IPS-11a (cell line): Measurements from ENCODE around the gene GNAO1.
"Not testable (repeated sequence)": the region's sequence is repeated elsewhere in the genome, so short reads cannot be mapped to it uniquely, and the experiment has no call there.

Experiments
- H3K4me3 ChIP-seq: one replicate; pipeline ENCODE4 v1.5.1; 2013; ENCODE audit warnings: low read depth, low read length, control low read depth

Gene GNAO1

GRCh38 chr16:56379044-56379443, 187.8 kb downstream of the GNAO1 start:
- not testable (repeated sequence) for H3K4me3 ChIP-seq

GRCh38 chr16:56380778-56381485, 189.6 kb downstream of the GNAO1 start:
- not testable (repeated sequence) for H3K4me3 ChIP-seq

GRCh38 chr16:56382459-56382858, 191.2 kb downstream of the GNAO1 start:
- H3K4me3 ChIP-seq, result no peak overlapping the region

- no peak overlapping the region for H3K4me3 ChIP-seq
These were observed 191.6 kb downstream of the GNAO1 start for GRCh38 chr16:56382901-56383355.

- no peak overlapping the region for H3K4me3 ChIP-seq
These were observed 192.9 kb downstream of the GNAO1 start for GRCh38 chr16:56384074-56384721.

GRCh38 chr16:56387396-56387795, 196.1 kb downstream of the GNAO1 start:
- H3K4me3 ChIP-seq, result no peak overlapping the region

- H3K4me3 ChIP-seq, result no peak overlapping the region
These were observed 196.9 kb downstream of the GNAO1 start for GRCh38 chr16:56388209-56388608.

GRCh38 chr16:56389554-56389953, 198.3 kb downstream of the GNAO1 start:
- no peak overlapping the region for H3K4me3 ChIP-seq

GRCh38 chr16:56396724-56397123, 205.4 kb downstream of the GNAO1 start:
- H3K4me3 ChIP-seq, result not testable (repeated sequence)

GRCh38 chr16:56399047-56399446, 207.8 kb downstream of the GNAO1 start:
- no peak overlapping the region for H3K4me3 ChIP-seq

- H3K4me3 ChIP-seq, result no peak overlapping the region
These were observed 208.2 kb downstream of the GNAO1 start for GRCh38 chr16:56399486-56399885.

GRCh38 chr16:56400458-56400857, 209.2 kb downstream of the GNAO1 start:
- no peak overlapping the region for H3K4me3 ChIP-seq

- no peak overlapping the region for H3K4me3 ChIP-seq
These were observed 210.2 kb downstream of the GNAO1 start for GRCh38 chr16:56401482-56401881.

GRCh38 chr16:56405977-56406672, 214.8 kb downstream of the GNAO1 start:
- H3K4me3 ChIP-seq, result no peak overlapping the region
